Testis (tissue), 3 donors: Measurements from ENCODE around the gene PTPMT1. TPM values are rescaled to one million over a fixed set of nuclear protein-coding genes. Genes with fewer than 3 reads are reported as not detected.
"Not testable (repeated sequence)": the region's sequence is repeated elsewhere in the genome, so short reads cannot be mapped to it uniquely, and the experiment has no call there.

Source experiments
- DNase-seq: peaks from one replicate; pipeline ENCODE4 v3.0.0-alpha.2; 2019
- H3K27ac ChIP-seq, 2 donors: fragments of 200-600 bp; sonication (generic); one replicate each; pipeline ENCODE4 v1.5.1; 2019
- H3K27me3 ChIP-seq: fragments of 200-600 bp; sonication (generic); one replicate; pipeline ENCODE4 v1.5.1; 2019
- H3K36me3 ChIP-seq: fragments of 200-600 bp; sonication (generic); one replicate; pipeline ENCODE4 v1.5.1; 2017; ENCODE audit warnings: low read depth; ENCODE audit errors: missing control alignments
- H3K4me1 ChIP-seq: fragments of 200-600 bp; sonication (generic); one replicate; pipeline ENCODE4 v1.5.1; 2019
- H3K4me3 ChIP-seq, 2 donors: fragments of 200-600 bp; sonication (generic); one replicate each; pipeline ENCODE4 v1.5.1; 2017 to 2019
- H3K9me3 ChIP-seq: fragments of 200-600 bp; sonication (generic); one replicate; pipeline ENCODE4 v1.5.1; 2017
- CTCF ChIP-seq, 3 experiments: fragments of 450-650 bp in 2 of 3; fragments of 200-600 bp in 1 of 3; sonication (generic) in 1 of 3; IDR thresholded peaks; one replicate each; pipeline ENCODE4 v1.5.1; 2016 to 2019; ENCODE audit warnings: antibody characterized with exemption in 3 of 3, mild to moderate bottlenecking in 2 of 3, moderate library complexity in 1 of 3
- POLR2A ChIP-seq: fragments of 450-650 bp; IDR thresholded peaks from one replicate; pipeline ENCODE4 v1.6.1; 2017; ENCODE audit warnings: antibody characterized with exemption, mild to moderate bottlenecking, moderate library complexity
- WGBS, 2 donors: methylation state at CpG; one replicate each; pipeline ENCODE4 v1.1.5; 2018; 5-methylcytosine and 5-hydroxymethylcytosine counted together
- intact Hi-C: fragments of 100-400 bp; cut with DNase I; formaldehyde crosslinking; loops from one replicate; pipeline ENCODE4 v1.15.1; 2023; ENCODE audit warnings: low total_unique reads
- polyA plus RNA-seq: library from polyadenylated mRNA; stranded (reverse); fragments of 350-450 nt; fragmentation: Illumina TruSeq; extraction: RNeasy Lipid Tissue Mini Kit (QIAGEN cat#74804); gene quantifications from one replicate; pipeline ENCODE4 v1.2.3, GENCODE V29; 2014; ENCODE audit warnings: low read depth, low replicate concordance; ENCODE audit not compliant: insufficient read depth
- total RNA-seq, 2 donors: library from RNA; depleted of rRNA; stranded (reverse); fragments of >200 nt; gene quantifications; one replicate each; pipeline ENCODE4 v1.2.3, GENCODE V29; 2016

Gene PTPMT1
- total and polyA plus RNA-seq, 3 donors from 2014 or later: 172 to 239 (median 204) TPM

DNA sequence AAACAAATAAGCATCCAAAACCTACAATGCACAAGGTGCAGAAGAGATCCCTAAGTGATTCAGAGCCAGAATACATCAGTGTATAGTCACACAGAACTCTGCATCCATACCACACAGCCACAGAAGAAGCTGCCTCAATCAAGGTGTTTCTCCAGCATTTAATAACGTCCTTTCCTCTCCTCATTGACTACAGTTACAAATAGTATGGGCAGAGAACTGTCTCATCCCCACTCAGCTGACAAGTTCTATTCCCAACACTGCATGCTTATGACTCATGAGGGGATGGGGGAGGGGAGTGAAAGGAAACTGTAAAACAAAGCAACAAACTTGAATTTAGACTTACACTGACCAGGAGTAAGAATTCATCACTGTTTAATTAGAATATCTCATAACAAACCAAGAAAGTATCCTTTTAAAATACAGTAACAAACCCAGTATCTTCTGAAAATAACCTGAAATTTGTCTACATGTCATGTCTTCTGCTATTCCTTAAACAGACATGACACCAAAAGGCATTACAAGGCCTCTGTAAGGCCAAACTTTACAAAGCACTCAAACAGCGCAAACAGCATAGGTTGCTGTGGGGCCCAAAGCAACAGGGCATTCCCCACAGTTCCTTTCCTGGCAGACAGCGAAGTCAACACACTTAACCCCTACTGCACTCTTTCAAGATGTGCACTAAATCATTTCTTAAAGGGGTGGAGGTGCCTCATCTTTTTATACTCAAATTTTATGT, 41.7 kb upstream of the PTPMT1 start:
- H3K9me3 ChIP-seq: no peaks in the 10 kb centered on the region
- H3K4me3 ChIP-seq: no peak overlapping the region
- WGBS, 2 donors: 24 to 36% methylated on average over 3 of the region's 3 CpGs
- peaks cover 30% of the 10 kb centered on the region for H3K4me1 ChIP-seq
- no peaks in the 10 kb centered on the region for H3K27me3 ChIP-seq
- DNase-seq: peak; percentile 55
- TF ChIP-seq CTCF (IDR thresholded peaks at IDR 0.05) (no peak), POLR2A (no peak)
- intact Hi-C loops: no loop called here
- peak overlapping the region; percentile 72 for H3K27ac ChIP-seq
- no peaks in the 10 kb centered on the region for H3K36me3 ChIP-seq

- WGBS, 2 donors: 22 to 46% methylated on average over 9 of the region's 9 CpGs
- Histone ChIP-seq H3K36me3 (no peaks in the 10 kb centered on the region), H3K27me3 (no peaks in the 10 kb centered on the region), H3K9me3 (no peaks in the 10 kb centered on the region), H3K4me1 (peaks cover 27% of the 10 kb centered on the region), H3K27ac (peak overlapping the region; percentile 72), H3K4me3 (no peak overlapping the region)
- peak; percentile 34 for DNase-seq
- no peak for TF ChIP-seq CTCF (IDR thresholded peaks at IDR 0.05)
- no peak for TF ChIP-seq POLR2A
- intact Hi-C loops: no loop called here
These were observed 41.0 kb upstream of the PTPMT1 start for GRCh38 chr11:47524291-47524874.

DNA sequence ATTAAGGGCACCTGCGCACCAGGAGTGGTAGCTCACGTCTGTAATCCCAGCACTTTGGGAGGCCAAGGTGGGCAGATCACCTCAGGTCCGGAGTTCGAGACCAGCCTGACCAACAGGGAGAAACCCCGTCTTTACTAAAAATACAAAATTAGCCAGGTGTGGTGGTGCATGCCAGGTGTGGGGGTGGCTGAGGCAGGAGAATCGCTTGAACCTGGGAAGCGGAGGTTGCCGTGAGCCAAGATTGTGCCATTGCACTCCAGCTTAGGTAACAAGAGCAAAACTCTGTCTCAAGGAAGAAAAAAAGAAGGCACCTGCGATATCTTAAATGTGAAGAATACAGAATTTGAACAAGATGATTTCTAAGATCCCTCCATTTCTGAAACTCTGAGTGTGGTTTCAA, 39.4 kb upstream of the PTPMT1 start:
- peaks cover 37% of the 10 kb centered on the region for H3K4me1 ChIP-seq
- H3K9me3 ChIP-seq, DNase-seq, H3K27me3 ChIP-seq, H3K36me3 ChIP-seq, H3K4me3 ChIP-seq, intact Hi-C loops: not testable (repeated sequence)
- peak overlapping the region in 1 of 2 donors; percentile 2 for H3K27ac ChIP-seq
- 92 to 95% methylated on average over 9 of the region's 9 CpGs for WGBS, 2 donors

DNA sequence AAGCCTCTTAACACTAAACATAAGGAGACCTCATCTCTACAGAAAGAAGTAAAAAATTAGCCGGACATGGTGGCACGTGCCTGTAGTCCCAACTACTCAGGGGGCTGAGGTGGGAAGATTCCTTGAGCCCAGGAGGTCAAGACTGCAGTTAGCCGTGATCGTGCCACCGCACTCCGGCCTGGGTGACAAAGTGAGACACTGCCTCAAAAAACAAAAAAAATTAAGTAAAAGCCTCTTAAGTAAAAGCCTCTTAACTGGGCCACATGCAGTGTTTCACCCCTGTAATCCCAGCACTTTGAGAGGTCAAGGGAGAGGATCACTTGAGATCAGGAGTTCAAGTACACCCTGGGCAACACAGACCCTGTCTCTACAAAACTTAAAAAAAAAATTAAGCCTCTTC, 38.2 kb upstream of the PTPMT1 start:
- H3K4me3 ChIP-seq: no peak overlapping the region
- no peaks in the 10 kb centered on the region for H3K36me3 ChIP-seq
- DNase-seq: no peak
- peaks cover 43% of the 10 kb centered on the region for H3K4me1 ChIP-seq
- no peaks in the 10 kb centered on the region for H3K27me3 ChIP-seq
- intact Hi-C loops: no loop called here
- H3K27ac ChIP-seq: no peak overlapping the region
- TF ChIP-seq CTCF (IDR thresholded peaks at IDR 0.05) (no peak), POLR2A (no peak)
- WGBS, 2 donors: 80 to 90% methylated on average over 6 of the region's 6 CpGs
- H3K9me3 ChIP-seq: no peaks in the 10 kb centered on the region

DNA sequence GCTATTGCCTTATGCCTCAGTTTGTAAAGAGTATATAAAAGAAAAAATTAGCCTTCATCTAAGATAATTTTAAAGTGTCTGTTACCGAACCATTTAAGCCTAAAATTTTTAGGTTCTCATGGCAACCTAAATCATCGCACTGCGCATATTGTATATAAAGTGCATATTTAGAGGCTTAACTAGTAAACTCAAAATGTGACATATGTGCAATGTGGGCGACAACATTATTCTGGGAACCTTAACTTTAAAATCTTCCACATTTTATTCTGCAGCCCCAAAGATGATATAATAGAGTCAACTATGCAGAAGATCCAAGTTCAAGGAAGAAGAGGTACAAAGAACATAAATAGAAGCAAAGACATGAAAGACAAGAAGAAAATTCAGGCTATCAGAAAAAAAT, 35.4 kb upstream of the PTPMT1 start:
- no peaks in the 10 kb centered on the region for H3K36me3 ChIP-seq
- no peak overlapping the region for H3K27ac ChIP-seq
- intact Hi-C loops: no loop called here
- H3K4me1 ChIP-seq: peaks cover 37% of the 10 kb centered on the region
- H3K4me3 ChIP-seq: no peak overlapping the region
- no peak for TF ChIP-seq CTCF (IDR thresholded peaks at IDR 0.05)
- TF ChIP-seq POLR2A: no peak
- DNase-seq: no peak
- H3K9me3 ChIP-seq: no peaks in the 10 kb centered on the region
- WGBS, 2 donors: 90 to 95% methylated on average over 4 of the region's 4 CpGs
- no peaks in the 10 kb centered on the region for H3K27me3 ChIP-seq

GRCh38 chr11:47530721-47531120, 34.7 kb upstream of the PTPMT1 start:
- H3K4me3 ChIP-seq, H3K27ac ChIP-seq, H3K27me3 ChIP-seq, H3K36me3 ChIP-seq, H3K9me3 ChIP-seq, intact Hi-C loops: not testable (repeated sequence)
- H3K4me1 ChIP-seq: peaks cover 37% of the 10 kb centered on the region
- peak; percentile 35 for DNase-seq
- WGBS, 2 donors: 58 to 72% methylated on average over 9 of the region's 9 CpGs
